NCI-H510A (cell line): Measurements from ENCODE around the gene PRKCE.

Experiments
- DNase-seq: peaks from one replicate; lab custom pipeline; 2025; lab: John Stamatoyannopoulos, UW

PRKCE gene

DNA sequence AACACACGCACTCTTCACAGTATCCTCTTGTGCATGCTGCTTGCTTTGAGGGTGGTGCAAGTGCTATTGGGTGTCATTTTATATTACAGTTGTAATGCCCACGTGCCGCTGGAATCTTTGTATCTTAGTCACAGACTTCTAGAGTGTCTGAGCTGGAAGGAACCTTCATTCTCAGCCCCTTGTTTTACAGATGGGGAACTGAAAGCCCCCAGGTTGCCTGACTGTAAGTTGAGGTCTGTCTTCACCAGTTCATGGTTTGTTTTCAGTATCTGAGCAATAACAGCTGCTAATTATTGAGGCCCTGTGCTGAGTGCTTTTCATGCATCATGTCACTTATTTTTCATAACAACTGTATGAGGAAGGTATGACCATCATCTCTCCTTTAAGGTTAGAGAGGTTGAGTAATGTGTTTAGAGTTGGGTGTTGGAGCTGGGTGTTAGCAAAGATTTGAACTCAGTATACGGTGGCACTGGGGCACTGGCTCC, 77.0 kb downstream of the PRKCE start:
- DNase-seq, result no peak

DNA sequence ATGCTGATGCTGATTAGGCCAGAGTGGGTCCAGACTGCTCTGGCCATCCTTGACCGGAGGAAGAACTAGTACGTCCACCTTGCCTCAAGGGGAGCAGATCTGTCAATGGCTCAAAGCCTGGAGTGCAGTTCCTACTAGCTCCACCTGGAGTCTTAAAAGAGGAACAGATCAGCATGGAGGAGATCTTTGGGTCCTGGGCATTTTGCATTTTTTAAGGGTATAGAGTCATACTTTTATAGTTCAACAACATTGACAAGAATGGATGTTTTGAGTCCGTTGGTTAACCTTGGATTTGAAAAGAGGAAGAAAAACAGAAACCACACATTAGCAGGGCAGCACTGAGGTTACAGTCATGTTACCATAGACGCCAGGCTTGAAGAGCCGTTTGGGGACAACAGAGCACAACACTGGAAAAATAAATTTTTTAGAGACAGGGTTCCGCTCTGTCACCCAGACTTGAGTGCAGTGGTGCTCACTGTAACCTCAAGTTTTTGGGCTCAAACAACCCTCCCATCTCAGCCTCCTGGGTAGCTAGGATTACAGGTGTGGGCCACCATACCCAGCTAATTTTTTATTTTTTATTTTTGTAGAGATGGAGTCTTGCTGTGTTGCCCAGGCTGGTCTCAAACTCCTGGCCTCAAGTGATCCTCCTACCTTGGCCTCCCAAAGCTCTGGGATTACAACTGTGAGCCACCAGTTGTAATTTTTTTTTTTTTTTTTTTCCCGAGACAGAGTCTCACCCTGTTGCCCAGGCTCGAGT, 78.5 kb downstream of the PRKCE start:
- DNase-seq, result no peak

DNA sequence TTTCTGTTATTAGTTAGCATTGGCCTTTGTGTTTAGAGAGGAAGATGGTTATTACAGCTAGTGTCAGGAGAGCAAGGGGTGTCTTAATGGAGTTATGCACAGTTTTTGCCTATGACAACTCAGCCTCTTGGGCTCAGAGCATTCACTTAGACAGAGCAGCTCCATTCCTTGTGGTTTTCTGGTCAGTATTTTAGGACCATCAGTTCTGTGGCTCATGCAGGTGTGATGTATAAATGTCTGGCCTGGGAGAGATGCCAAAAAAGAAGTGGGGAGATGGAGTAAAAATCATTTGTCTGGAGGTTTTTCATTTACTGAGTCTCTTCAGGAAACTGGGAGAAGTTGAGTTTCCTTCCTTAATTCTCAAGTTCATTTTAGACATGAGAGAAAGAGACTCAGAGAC, 79.7 kb downstream of the PRKCE start:
- DNase-seq, result no peak

DNA sequence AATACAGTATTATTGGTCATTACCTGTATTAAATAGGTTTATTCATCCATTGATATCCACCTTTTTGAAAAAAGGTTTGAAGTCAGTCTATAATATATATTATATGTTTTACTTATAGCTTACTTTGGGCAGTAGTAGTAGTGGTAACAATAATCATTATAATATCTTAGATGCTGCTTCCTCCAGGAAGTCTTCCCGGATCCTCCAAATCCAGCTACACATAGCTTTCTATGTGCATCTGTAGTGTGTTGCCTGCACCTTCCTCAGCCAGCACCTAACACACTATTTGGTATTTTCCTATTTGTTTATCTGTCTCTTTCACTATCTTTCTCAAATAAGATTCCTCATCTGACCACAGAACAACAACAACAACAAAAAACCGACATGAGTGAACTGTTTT, 81.0 kb downstream of the PRKCE start:
- no peak for DNase-seq

GRCh38 chr2:45732946-45733345, 81.5 kb downstream of the PRKCE start:
- no peak for DNase-seq

DNA sequence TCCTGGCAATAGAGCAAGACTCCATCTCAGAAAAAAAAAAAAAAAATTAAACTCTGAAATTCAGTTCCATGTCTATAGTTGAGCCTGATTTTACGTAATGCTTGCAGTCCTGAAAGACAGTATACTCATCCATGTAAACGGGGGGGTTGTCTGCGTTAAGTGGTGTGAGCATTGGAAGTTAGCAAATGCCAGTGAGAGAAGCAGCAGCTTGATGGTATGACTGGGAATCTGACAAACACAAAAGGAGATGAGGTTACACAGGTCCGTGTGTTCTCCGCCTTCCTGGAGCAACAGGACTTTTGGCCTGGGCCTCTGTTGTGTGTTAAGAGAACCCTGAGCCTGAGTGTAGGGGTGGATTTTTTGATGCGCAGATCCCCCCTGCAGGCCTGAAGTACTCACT, 82.9 kb downstream of the PRKCE start:
- no peak for DNase-seq

DNA sequence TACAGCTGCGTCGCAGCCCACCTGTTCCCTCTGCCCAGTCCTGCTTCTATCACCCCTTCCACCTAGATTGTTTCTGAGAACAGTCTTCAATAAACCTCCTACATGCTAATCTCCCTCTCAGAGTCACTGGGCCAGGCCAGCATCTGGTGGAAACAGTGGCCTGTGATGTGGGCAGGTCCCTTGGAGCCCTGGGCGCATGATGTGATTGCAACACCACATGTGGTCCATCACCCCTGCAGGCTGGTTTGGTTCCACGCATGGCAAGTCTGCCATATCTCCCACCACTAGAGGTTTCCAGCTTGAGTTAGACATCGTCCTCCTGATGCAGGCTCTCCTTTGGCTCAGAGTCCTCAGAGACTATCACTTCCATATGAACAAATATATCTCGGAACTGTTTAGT, 83.5 kb downstream of the PRKCE start:
- DNase-seq, result no peak

- DNase-seq, result no peak
These were observed 85.6 kb downstream of the PRKCE start for GRCh38 chr2:45736757-45737704.

- DNase-seq, result no peak
These were observed 88.5 kb downstream of the PRKCE start for GRCh38 chr2:45739796-45740485.

DNA sequence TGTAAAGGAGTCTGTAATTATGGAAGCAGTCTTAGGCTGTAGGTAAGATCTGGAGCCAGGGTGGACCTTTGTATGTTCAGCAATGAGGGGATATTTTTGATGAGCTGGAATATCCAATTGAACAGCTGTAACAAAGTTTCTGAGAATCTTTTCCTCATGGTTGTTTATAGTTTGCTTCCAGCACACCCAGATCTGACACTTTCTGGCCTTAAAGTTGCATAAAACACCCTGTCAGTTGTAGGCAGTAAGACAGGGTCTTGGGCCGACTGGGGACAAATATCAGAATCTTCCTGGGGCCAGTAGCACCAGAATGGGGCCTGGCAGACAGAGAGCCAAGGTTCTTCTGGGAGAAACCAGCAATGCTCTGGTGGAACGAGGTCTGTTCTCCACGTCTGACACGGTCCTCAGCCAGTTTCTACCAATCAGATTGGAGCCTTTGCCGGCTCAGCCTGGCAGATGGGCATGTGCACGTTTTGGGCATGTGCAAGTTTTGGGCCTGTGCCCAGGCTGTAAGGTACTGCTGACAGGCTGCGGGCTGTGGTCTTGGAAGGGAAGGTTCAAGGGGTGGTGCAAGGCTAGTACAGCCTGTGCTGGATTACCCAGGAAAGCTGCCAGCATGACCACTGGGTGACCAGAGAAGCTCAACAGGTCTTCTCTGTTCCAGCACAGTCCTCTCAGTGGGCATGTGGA, 89.8 kb downstream of the PRKCE start:
- no peak for DNase-seq

- DNase-seq, result no peak
These were observed 92.3 kb downstream of the PRKCE start for GRCh38 chr2:45743531-45744396.

DNA sequence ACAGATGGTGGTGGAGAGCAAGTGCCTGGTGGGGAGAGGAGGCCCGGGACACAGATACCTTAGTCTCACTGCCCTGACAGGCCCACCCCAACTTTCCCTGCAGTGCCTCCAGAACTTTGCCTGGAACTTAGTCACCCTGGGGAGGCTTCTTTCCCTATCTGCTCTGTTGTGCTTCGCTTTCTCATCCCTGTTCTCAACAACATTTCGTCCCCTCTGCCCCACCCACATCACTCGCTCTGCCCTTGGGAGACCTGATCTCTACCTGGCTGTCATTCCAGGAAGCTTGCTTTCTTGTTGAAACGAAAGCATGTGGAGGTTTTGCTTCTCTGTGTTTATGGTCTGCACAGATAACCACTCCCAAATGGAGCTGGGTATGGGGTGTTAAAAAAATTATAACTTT, 93.8 kb downstream of the PRKCE start:
- DNase-seq, result no peak

- DNase-seq, result no peak
These were observed 95.4 kb downstream of the PRKCE start for GRCh38 chr2:45746888-45747287.

- no peak for DNase-seq
These were observed 95.9 kb downstream of the PRKCE start for GRCh38 chr2:45747363-45747762.

- no peak for DNase-seq
These were observed 96.8 kb downstream of the PRKCE start for GRCh38 chr2:45748239-45748638.

DNA sequence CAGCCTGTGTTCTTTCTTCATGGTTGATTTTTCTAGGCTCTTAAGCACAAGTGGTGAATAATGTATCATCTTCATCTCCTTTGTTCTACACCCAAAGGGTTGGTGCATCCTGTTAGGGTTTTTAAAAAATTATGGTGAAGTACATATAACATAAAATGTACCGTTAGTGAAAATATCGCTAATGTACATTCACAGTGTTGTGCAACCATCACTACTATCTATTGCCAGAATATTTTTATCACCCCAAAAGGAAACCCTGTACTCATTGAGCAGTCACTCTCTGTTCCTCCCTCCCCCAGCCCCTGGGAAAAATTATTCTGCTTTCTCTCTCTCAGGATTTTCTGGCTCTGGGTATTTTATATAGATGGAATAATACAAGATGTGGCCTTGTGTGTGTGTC, 98.5 kb downstream of the PRKCE start:
- DNase-seq, result no peak

GRCh38 chr2:45750484-45750883, 99.0 kb downstream of the PRKCE start:
- DNase-seq, result no peak

DNA sequence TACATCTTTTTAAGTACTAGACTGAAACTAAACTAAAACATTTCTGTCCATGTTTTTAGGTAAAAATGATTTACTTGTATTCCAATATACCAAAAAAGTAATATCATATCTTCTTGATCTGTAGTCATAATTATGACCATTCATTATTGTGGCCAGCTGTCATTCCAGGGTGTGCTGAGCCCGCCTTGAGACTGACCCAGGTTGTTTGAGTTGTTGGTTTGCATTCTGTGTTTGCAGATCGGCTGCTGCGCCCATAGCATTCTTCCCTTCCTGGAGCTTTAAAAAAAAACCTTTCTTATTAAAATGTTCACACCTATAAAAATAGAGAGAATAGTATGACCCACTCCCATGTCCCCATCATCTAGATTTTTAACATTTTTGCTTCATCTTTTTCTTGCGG, 101.9 kb downstream of the PRKCE start:
- no peak for DNase-seq

GRCh38 chr2:45754131-45755010, 102.9 kb downstream of the PRKCE start:
- no peak for DNase-seq
